Right lobe of liver (tissue), 4 donors: ENCODE data around the gene OCEL1.

ENCODE experiments used
- POLR2A ChIP-seq: fragments of 450-650 bp; IDR thresholded peaks from one replicate; pipeline ENCODE4 v1.6.1; 2017; ENCODE audit warnings: antibody characterized with exemption, mild to moderate bottlenecking
- TF ChIP-seq, protein P1 (sequence below), 4 donors: fragments of 200-600 bp in 3 of 4; fragments of 450-650 bp in 1 of 4; IDR thresholded peaks; one replicate each; pipeline versions ENCODE4 v1.5.1 to v1.8.0; 2016 to 2022; ENCODE audit warnings: antibody characterized with exemption in 4 of 4, mild to moderate bottlenecking in 2 of 4
- donor health status: DM: no; HTN: no; CAD: no.
- donor health status: DM: no; HTN: no; CAD: no.
- donor health status: DM: no; HTN: yes; CAD: no.

GRCh38 chr19:17211547-17212446 lies 14.2 kb upstream of the OCEL1 start:
- TF ChIP-seq, protein P1, sequence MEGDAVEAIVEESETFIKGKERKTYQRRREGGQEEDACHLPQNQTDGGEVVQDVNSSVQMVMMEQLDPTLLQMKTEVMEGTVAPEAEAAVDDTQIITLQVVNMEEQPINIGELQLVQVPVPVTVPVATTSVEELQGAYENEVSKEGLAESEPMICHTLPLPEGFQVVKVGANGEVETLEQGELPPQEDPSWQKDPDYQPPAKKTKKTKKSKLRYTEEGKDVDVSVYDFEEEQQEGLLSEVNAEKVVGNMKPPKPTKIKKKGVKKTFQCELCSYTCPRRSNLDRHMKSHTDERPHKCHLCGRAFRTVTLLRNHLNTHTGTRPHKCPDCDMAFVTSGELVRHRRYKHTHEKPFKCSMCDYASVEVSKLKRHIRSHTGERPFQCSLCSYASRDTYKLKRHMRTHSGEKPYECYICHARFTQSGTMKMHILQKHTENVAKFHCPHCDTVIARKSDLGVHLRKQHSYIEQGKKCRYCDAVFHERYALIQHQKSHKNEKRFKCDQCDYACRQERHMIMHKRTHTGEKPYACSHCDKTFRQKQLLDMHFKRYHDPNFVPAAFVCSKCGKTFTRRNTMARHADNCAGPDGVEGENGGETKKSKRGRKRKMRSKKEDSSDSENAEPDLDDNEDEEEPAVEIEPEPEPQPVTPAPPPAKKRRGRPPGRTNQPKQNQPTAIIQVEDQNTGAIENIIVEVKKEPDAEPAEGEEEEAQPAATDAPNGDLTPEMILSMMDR (IDR thresholded peaks at IDR 0.05): no peak
- TF ChIP-seq POLR2A: no peak
